HG03039 (cell line): ENCODE measurements around the gene CACNA1B.

ENCODE experiments used
- ATAC-seq: cut with Tn5 transposase; IDR thresholded peaks from one replicate; pipeline ENCODE4 v1.9.1; 2021; ENCODE audit warnings: mild to moderate bottlenecking, moderate library complexity; ENCODE audit not compliant: unreplicated experiment

Gene CACNA1B

DNA sequence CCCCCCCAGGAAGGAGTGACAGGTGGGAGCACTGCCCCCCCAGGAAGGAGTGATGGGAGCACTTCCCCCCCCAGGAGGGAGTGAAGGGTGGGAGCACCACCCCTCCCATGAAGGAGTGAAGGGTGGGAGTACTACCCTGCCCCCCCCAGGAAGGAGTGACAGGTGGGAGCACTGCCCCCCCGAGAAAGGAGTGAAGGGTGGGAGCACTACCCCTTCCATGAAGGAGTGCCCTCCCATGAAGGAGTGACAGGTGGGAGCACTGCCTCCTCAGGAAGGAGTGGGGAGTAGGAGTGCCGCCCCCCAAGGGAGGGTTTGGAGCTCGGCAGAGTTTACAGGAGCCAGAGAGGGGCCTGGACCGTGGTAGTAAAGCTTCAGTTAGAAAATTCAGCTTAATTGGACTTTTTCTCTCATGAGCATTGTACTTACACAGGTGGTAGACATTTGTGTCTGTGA, 100.7 kb downstream of the CACNA1B start:
- no peak for ATAC-seq

- ATAC-seq = no peak
Measured at GRCh38 chr9:137982200-137982599, 104.6 kb downstream of the CACNA1B start.

DNA sequence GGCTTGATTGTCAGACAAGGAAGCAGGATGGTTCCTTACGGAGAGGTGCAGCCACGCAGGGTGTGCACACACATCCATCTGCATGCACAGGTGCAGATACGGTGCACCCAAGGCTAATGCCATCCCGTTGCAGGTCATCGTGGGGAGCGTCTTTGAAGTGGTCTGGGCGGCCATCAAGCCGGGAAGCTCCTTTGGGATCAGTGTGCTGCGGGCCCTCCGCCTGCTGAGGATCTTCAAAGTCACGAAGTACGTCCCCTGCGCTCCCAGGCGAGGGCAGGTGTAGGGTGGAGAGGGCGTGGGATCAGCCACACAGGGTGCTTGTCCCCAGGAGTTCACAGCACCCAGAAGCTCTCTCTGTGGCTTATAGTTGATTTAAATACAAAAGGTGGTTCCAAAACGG, 106.4 kb downstream of the CACNA1B start:
- no peak for ATAC-seq

GRCh38 chr9:137984520-137985257, 107.1 kb downstream of the CACNA1B start:
- ATAC-seq = no peak

- no peak for ATAC-seq
Measured at GRCh38 chr9:137985637-137986071, 108.1 kb downstream of the CACNA1B start.

- no peak for ATAC-seq
Measured at GRCh38 chr9:137986268-137987099, 108.9 kb downstream of the CACNA1B start.

GRCh38 chr9:137987244-137988030, 109.9 kb downstream of the CACNA1B start:
- ATAC-seq = no peak

DNA sequence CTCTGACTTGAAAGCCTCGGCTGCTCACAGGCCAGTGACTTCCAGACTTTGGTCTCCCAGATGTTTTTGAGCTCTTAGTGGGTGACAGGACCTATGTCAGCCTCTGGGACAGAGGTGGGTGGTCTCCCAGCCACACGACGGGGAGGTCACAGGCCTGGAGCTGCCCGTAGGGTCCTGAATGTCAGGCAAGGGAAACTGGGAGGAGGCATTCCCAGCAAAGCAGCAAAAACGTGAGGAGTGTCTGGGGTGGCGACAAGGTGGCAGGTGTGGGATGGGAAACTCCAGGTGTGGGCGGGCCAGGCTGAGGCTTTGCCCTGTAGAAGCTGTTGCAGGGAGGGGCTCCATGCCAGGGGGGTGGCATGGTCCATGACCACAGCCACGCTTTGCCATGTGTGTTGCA, 110.5 kb downstream of the CACNA1B start:
- no peak for ATAC-seq

GRCh38 chr9:137988701-137989100, 111.1 kb downstream of the CACNA1B start:
- ATAC-seq = no peak

GRCh38 chr9:137989156-137989555, 111.6 kb downstream of the CACNA1B start:
- ATAC-seq = no peak

GRCh38 chr9:137989999-137990715, 112.6 kb downstream of the CACNA1B start:
- ATAC-seq = no peak

DNA sequence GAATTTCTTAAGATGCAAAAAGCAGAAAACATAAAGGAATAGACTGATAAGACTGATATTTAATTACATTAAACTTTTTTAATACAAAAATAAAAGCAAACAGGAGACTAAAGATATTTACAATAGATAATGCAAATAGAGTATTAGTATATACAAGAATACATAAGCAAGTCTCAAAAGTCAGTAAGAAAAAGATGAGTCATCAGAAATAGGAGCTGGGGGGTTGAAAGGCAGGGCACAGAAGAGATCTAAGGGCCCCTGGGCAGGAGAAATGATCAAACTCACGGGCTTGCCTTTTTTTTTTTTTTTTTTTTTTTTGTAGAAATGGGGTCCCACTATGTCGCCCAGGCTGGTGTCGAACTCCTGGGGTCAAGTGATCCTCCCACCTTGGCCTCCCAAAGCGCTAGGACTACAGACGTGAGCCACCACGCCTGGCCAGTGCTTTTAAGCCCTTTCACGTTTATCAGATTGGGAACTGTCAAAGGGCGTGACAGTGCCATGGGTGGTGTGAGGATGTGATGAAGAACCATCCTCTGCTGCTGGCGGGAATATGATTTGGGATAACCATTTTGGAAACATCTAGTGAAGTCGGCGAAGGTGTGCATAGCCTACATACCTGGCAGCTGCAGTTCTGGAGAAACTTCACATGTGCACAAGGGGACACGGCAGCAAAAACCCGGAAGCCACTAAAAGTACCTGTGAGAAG, 126.1 kb downstream of the CACNA1B start:
- no peak for ATAC-seq

DNA sequence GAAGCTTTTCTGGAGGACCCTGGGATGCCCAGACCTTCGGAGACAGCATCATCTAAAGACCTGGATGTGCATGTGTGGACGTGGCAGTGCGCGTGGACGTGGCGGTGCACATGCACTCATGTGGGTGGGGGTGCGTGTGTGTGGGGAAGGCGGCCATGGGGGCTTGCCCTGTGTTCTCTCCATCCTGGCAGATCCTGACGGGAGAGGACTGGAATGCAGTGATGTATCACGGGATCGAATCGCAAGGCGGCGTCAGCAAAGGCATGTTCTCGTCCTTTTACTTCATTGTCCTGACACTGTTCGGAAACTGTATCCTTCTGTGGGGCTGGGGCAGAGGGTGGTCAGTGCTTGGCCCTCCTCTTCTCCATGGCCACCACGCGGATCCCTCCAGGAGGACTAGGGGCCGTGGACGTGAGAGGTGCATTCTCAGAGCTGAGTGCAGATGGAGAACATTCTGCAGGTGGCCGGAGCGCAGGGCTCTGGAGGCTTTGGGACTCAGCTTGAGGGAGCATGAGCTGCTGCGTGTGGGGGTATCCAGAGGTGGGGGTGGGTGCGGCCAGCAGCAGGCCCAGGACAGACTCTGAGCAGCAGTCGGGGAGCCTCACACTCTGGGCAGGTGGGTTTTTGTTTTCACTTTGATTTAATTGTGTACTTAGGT, 129.1 kb downstream of the CACNA1B start:
- ATAC-seq = no peak

GRCh38 chr9:138007566-138007917, 130.0 kb downstream of the CACNA1B start:
- no peak for ATAC-seq

- no peak for ATAC-seq
Measured at GRCh38 chr9:138007918-138008841, 130.6 kb downstream of the CACNA1B start.

GRCh38 chr9:138009016-138009802, 131.6 kb downstream of the CACNA1B start:
- no peak for ATAC-seq

GRCh38 chr9:138009803-138010690, 132.5 kb downstream of the CACNA1B start:
- no peak for ATAC-seq
